ENCODE data around the gene MAPKAP1. TPM values are rescaled to one million over a fixed set of nuclear protein-coding genes. Genes with fewer than 3 reads are reported as not detected.

The MAPKAP1 gene
- polyA plus RNA-seq, 1 donor from 2014 or later = 57.5 TPM

DNA sequence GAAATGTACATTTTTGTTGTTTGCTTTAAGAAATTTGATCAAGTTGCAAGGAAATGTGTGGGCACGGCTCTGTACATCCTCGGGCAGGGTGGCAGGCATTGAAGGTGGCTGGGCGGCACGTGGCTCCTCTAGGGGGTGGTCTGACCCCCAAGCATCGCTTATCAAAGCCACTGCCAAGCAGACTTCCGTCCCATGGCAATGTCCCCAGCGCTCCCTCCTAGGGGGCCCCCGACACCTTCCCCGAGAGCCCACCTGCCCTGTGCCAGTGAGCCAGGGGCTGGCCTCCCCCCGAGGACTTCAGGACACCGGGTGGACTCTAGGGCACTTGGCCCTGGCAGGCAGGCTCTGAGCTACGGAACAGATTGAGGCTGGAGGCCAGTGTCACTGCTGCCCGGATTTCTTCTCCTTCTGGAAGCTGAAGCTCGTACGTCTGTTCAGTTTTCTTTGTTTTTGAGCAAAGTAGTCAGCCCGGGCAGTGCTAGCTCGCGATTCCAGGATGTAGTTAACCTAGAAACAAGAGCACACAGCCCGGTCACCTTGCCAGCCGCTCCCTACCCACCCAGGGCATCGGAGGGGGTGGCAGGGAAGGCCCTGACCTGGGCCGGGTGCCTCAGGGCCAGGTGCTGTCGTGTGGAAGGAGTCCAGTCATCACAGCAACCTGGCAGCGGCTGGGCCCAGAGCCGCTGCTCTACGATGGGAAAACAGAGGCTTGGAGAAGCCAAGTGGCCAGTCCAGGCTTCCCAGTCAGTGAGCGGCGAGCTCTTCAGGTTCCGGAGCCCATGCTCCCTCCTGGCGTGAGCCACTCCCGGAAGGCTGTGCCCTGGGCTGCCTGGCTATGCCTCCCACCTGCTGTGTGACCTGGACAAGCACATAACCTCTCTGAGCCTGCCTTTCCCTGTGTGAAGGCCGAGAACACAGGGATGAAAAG lies 268.2 kb downstream of the MAPKAP1 start:
- Histone ChIP-seq H3K9ac (ENCODE audit: low read length) (no peak overlapping the region), H3K4me2 (ENCODE audit: low read length) (no peak overlapping the region), H3F3A (ENCODE audit: insufficient read depth, low read length, poor library complexity, severe bottlenecking) (no peaks in the 10 kb centered on the region), H3K4me3 (ENCODE audit: low read length) (no peak overlapping the region), H3K27ac (ENCODE audit: low read length) (no peak overlapping the region), H2AFZ (ENCODE audit: low read depth, low read length) (no peak overlapping the region), H3K9me3 (ENCODE audit: low read length) (no peaks in the 10 kb centered on the region), H4K20me1 (ENCODE audit: insufficient read depth) (no peaks in the 10 kb centered on the region), H3K79me2 (replicated peaks; ENCODE audit: insufficient read depth, low read length) (no peaks in the 10 kb centered on the region), H3K27me3 (ENCODE audit: insufficient read depth, low read depth, low read length) (no peaks in the 10 kb centered on the region), H3K36me3 (ENCODE audit: insufficient read depth, low read length) (no peaks in the 10 kb centered on the region), H3K9me2 (ENCODE audit: insufficient read depth, low read length) (no peaks in the 10 kb centered on the region)
- TF ChIP-seq TAF1 (IDR thresholded peaks at IDR 0.05; ENCODE audit: low read depth) = no peak
- TF ChIP-seq, protein P1, sequence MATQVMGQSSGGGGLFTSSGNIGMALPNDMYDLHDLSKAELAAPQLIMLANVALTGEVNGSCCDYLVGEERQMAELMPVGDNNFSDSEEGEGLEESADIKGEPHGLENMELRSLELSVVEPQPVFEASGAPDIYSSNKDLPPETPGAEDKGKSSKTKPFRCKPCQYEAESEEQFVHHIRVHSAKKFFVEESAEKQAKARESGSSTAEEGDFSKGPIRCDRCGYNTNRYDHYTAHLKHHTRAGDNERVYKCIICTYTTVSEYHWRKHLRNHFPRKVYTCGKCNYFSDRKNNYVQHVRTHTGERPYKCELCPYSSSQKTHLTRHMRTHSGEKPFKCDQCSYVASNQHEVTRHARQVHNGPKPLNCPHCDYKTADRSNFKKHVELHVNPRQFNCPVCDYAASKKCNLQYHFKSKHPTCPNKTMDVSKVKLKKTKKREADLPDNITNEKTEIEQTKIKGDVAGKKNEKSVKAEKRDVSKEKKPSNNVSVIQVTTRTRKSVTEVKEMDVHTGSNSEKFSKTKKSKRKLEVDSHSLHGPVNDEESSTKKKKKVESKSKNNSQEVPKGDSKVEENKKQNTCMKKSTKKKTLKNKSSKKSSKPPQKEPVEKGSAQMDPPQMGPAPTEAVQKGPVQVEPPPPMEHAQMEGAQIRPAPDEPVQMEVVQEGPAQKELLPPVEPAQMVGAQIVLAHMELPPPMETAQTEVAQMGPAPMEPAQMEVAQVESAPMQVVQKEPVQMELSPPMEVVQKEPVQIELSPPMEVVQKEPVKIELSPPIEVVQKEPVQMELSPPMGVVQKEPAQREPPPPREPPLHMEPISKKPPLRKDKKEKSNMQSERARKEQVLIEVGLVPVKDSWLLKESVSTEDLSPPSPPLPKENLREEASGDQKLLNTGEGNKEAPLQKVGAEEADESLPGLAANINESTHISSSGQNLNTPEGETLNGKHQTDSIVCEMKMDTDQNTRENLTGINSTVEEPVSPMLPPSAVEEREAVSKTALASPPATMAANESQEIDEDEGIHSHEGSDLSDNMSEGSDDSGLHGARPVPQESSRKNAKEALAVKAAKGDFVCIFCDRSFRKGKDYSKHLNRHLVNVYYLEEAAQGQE (IDR thresholded peaks at IDR 0.05; ENCODE audit: borderline replicate concordance) = no peak
- no peak for TF ChIP-seq RAD21 (conservative IDR thresholded peaks at IDR 0.05)
- TF ChIP-seq MXI1 (conservative IDR thresholded peaks at IDR 0.05; ENCODE audit: poor library complexity, severe bottlenecking) = no peak
- no peak for TF ChIP-seq EP300 (conservative IDR thresholded peaks at IDR 0.05; ENCODE audit: poor library complexity, severe bottlenecking)
- no peak for TF ChIP-seq EZH2 (IDR thresholded peaks at IDR 0.05; ENCODE audit: borderline replicate concordance, insufficient read depth, low read length, poor library complexity, severe bottlenecking)
- TF ChIP-seq, protein P2, sequence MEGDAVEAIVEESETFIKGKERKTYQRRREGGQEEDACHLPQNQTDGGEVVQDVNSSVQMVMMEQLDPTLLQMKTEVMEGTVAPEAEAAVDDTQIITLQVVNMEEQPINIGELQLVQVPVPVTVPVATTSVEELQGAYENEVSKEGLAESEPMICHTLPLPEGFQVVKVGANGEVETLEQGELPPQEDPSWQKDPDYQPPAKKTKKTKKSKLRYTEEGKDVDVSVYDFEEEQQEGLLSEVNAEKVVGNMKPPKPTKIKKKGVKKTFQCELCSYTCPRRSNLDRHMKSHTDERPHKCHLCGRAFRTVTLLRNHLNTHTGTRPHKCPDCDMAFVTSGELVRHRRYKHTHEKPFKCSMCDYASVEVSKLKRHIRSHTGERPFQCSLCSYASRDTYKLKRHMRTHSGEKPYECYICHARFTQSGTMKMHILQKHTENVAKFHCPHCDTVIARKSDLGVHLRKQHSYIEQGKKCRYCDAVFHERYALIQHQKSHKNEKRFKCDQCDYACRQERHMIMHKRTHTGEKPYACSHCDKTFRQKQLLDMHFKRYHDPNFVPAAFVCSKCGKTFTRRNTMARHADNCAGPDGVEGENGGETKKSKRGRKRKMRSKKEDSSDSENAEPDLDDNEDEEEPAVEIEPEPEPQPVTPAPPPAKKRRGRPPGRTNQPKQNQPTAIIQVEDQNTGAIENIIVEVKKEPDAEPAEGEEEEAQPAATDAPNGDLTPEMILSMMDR (IDR thresholded peaks at IDR 0.05; ENCODE audit: poor library complexity, severe bottlenecking) = no peak
- no peak for TF ChIP-seq POLR2AphosphoS5 (IDR thresholded peaks at IDR 0.05)
- TF ChIP-seq SMC3 (conservative IDR thresholded peaks at IDR 0.05; ENCODE audit: poor library complexity) = no peak

- H3F3A ChIP-seq (ENCODE audit: insufficient read depth, low read length, poor library complexity, severe bottlenecking) = no peaks in the 10 kb centered on the region
These were observed 269.2 kb downstream of the MAPKAP1 start for GRCh38 chr9:125437771-125438221.

More at GRCh38 chr9:125437771-125438221, 269.2 kb downstream of the MAPKAP1 start:
- H3K27ac ChIP-seq (ENCODE audit: low read length) = no peak overlapping the region
- H4K20me1 ChIP-seq (ENCODE audit: insufficient read depth) = no peaks in the 10 kb centered on the region
- no peaks in the 10 kb centered on the region for H3K27me3 ChIP-seq (ENCODE audit: insufficient read depth, low read depth, low read length)
- H3K9me2 ChIP-seq (ENCODE audit: insufficient read depth, low read length) = no peaks in the 10 kb centered on the region
- no peak overlapping the region for H3K4me3 ChIP-seq (ENCODE audit: low read length)
- no peaks in the 10 kb centered on the region for H3K36me3 ChIP-seq (ENCODE audit: insufficient read depth, low read length)
- H3K9ac ChIP-seq (ENCODE audit: low read length) = no peak overlapping the region
- H2AFZ ChIP-seq (ENCODE audit: low read depth, low read length) = no peak overlapping the region
- TF ChIP-seq MXI1 (conservative IDR thresholded peaks at IDR 0.05; ENCODE audit: poor library complexity, severe bottlenecking) = no peak
- TF ChIP-seq POLR2AphosphoS5 (IDR thresholded peaks at IDR 0.05) = no peak
- no peak for TF ChIP-seq TAF1 (IDR thresholded peaks at IDR 0.05; ENCODE audit: low read depth)
- TF ChIP-seq, protein P1 (IDR thresholded peaks at IDR 0.05; ENCODE audit: borderline replicate concordance) = no peak
- no peaks in the 10 kb centered on the region for H3K79me2 ChIP-seq (replicated peaks; ENCODE audit: insufficient read depth, low read length)
- no peak overlapping the region for H3K4me2 ChIP-seq (ENCODE audit: low read length)
- no peaks in the 10 kb centered on the region for H3K9me3 ChIP-seq (ENCODE audit: low read length)
